GM19328 (cell line): ENCODE data around the gene SEC62.
A peak's percentile ranks its signal among the peaks of the same experiment; 100 is the strongest.

ENCODE experiments used
- ATAC-seq: cut with Tn5 transposase; IDR thresholded peaks from one replicate; pipeline ENCODE4 v1.9.1; 2021; ENCODE audit warnings: mild to moderate bottlenecking, moderate library complexity; ENCODE audit not compliant: unreplicated experiment

Gene SEC62

DNA sequence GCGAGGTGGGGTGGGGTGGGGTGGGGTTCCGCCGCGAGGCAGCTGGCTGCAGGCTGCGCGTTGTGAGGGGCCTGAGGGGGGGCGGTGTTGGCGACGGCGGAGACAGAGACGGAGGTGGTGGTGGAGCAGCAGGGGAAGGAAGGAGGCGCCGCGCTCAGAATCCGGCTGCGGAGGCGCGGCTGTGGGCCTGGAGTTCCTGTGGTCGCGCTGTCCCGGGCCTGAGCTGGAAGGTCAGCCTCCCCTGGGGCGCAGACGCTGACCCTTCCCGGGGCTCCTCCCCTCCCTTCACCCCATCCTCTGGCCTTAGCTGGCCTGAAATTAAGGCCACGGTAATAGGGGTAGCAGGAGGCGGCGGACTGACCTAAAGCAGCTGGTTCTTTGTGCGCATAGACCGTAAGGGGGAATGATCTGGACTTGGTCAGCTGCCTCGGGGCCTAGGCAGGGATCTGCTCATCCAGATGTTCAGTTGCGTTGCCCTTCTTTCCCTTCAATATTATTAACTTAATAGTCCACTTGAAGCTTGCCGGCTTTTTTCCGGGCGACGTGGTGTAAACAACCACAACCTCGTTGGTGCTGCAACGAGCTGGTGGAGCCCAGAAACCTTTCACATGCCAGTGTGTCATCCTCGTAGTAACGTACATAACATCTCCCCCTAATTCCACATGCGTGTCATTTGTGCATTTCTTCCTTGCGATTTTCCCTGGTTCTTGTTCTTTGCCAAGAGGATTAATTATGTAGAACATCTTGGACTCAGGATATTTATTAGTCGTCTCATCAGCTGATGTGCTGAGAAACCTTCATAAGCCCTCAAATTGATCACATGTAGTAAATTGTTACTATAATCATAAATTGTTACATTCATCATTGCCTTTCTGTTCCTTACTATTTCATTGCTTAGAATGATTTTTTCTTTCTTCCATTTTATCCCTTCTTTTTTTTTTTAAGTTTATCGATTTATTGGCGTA lies 626 bp downstream of the SEC62 start:
- peak; percentile 31 for ATAC-seq

DNA sequence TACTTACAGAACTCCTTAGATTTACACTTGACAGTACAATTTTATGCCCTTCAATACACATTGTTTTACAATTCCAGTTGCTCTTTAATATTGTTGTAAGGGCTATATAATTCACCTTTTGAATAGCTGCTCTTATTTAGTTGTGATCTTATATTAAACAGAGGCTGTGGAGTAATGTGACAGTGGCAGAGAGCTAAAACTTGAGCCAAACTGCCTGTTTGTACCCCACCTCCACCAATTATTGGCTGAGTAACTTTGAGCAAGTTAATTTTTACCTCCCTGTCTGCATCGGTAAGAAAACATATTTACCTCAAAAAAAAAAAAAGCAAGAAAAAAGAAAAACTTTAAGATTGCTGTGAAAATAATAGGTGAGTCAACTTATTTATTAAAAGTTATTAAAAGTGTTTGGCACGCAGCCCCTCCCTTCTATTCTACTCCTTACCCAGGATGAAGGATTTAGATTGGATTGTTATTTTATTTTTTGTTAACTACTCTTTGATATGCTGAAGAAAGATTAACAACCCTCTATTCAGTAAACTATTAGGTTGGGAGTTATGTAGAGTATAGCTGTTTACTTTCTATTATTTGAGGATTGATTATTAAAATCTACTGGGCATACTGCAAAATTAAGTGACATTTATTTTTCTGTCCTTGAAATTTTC lies 1.7 kb downstream of the SEC62 start:
- no peak for ATAC-seq

DNA sequence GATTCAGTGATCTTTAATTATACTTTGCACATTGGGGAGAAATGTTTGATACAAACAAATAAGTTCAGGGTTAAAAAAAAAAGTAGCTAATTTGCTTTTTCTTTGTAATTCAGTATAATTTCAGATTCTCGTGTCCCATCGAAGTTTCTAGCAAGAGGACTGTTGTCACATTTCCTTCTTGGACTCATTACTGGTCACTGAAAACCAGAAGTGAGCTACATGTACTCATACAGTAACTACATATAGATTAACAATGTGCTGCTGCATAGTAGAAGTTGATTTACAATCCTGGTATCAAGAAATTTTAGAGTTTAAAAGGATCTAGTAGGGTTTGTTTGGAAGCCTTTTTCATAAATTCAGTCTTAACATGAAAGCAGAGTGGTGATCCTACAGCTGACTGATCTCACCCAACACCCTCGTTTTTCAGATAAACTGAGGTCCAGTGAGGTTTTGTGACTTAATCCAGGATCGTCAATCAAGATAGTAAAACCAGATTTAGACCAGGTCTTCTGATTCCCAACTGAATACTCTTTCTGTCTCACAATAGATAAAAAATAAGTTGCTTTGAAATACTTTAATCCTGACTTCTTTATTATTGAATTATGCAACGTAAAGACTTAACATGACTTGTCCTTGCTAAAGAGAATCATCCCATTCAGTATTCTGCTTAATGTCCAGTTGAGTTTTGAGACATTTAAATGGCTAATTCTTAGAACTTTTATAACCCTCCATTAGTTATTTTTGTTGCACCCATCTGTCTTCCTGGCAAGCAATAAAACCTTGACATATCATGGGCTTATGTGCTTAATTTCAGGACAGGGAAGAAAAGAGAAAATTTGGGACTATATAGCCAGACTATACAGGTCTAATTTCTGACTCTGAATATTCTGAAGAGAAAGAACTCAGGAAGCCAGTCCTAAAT lies 2.8 kb downstream of the SEC62 start:
- ATAC-seq: no peak

DNA sequence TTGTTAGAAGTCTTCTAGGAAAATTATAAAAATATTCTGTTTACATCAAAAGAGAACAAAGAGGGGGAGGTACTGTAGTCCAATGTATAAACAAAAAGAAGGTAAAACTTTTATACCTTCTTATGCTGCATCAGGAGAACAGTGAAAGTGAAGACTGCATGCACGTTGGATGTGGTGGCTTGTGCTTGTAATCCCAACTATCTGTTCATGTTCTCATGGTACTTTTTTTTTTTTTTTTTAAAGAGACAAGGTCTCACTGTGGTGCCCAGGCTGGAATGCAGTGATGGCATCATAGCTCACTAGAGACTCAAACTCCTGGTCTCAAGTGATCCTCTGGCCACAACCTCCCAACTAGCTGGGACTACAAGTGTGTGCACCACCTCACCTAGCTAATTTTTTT lies 4.2 kb downstream of the SEC62 start:
- no peak for ATAC-seq

DNA sequence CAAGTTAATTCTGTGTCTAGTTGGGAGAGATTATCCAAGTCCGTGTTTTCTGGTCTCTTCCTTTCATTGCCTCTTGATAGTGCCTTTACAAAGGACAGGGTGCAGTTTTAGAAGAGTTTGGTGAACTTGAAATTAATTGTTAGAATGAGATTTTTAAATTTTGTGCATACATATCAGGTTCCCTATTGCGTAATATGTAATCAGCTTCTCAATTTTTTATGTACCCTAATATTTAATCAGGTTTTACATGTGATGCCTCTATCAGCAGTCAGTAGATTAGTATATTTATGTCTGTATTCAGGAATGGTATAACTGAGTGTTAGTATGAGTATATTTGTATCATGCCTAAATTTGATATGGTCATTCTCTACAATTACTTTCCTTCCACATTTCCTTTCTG lies 4.9 kb downstream of the SEC62 start:
- no peak for ATAC-seq

DNA sequence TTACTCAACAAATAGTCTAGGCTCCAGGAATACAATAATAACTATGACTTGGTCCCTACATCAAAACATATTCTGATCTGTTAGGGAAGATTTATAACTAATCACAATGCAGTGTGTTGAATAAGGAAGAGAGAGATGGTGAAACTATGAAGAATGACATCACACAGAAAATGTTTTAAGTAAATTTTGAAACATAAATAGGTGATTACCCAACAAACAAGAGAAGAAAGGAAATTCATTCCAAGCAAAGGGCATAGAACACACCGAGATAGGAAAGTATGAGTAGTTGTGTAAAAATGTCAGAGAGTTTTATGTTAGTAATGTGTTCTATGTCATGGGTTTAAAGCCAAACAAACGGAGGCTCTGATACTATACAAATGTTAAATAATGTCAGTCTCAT lies 13.4 kb downstream of the SEC62 start:
- ATAC-seq: no peak

DNA sequence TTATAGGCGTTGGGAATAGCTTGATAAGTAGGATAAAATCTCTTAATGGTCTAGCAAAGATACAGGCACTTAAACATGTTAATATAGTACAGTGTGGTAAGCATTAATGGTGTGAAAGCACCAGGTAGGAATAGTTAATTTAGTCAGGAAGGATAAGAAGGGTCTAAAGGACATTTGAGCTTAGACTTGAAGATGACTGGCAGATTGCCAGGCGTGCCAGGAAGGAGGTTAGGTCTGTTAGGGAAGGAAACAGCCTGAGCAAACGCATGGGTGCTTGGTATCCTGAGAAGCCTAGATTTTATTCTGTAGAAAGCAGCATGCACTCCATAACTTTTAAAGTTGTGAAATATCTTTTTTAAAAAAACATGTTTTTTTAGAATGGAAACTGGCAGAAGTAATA lies 17.7 kb downstream of the SEC62 start:
- ATAC-seq: no peak

DNA sequence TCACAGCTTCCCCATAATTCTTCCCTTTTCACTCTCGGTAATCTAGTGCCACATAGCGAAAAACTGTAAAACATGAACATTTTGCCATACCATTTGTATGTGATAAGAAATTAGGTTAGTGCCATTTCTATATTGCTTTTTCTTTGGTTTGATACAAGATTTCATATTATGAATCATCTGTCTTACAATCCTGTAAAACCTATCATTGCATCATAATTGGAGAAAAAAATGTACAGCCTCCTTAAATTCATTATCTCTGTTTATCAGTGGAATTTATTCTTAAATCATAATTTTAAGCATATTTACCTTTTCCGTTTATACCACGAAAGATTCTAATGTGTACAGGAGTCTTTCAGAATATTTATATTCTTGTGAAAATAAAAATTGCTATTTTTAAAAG lies 23.8 kb downstream of the SEC62 start:
- ATAC-seq: no peak

DNA sequence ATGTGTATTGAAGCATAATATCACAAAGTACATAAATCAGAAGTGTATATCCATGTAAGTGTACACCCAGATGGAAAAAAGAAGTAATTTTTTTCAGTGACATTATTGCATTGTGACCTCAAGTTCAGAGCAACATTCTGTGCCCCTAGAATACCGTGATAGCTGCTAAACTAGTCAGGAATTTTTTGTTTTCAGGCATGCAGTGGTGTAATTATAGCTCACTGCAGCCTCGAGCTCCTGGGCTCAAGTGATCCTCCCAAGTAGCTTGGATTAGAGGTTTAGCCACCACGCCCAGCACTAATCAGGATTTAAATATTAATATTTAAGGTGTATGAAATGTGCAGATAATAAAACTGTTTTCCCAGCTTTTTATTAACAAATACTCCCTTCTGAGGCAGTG lies 25.5 kb downstream of the SEC62 start:
- no peak for ATAC-seq

DNA sequence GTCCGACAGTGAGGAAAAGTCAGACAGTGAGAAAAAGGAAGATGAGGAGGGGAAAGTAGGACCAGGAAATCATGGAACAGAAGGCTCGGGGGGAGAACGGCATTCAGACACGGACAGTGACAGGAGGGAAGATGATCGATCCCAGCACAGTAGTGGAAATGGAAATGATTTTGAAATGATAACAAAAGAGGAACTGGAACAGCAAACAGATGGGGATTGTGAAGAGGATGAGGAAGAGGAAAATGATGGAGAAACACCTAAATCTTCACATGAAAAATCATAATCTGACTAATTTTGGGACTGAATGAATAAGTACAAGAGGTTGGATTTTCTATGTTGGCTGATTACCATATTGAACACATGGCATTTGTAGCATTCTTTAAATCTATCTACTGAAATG lies 26.2 kb downstream of the SEC62 start:
- ATAC-seq: no peak

DNA sequence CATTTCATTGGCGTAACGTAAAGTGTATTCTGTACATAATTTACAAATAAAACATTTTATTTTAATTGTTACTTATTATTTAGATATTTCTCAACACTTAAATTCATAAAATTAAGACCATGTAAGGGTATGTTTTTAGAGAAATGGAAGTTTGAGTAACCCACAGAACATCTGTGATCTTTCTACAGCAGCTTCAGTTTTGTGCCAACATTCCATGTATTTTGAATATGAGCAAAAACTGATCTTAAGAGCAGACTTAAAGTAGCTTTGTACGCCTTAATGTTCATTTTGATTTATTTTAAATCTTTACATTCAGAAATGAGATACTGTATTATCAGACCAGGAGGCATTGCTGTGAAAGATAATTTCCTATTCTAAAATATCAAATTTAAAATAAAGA lies 27.2 kb downstream of the SEC62 start:
- no peak for ATAC-seq

DNA sequence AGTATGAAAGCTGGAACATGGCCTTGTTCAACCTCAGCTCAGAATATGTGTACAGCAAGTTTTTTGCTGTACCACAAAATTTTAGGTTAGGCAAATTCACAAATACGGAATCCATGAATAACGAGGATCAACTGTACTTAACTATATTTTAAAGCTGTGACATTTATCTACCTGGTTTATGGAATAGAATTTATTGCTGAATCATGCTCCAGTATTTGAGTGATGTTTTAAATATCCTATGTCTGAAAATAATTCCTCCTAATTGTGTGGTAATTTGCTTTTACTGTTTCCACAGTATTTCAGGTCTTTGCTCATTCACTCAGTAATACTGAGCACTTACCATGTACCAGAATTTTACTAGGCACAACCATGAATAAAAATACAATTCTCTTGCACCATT lies 29.5 kb downstream of the SEC62 start:
- no peak for ATAC-seq

DNA sequence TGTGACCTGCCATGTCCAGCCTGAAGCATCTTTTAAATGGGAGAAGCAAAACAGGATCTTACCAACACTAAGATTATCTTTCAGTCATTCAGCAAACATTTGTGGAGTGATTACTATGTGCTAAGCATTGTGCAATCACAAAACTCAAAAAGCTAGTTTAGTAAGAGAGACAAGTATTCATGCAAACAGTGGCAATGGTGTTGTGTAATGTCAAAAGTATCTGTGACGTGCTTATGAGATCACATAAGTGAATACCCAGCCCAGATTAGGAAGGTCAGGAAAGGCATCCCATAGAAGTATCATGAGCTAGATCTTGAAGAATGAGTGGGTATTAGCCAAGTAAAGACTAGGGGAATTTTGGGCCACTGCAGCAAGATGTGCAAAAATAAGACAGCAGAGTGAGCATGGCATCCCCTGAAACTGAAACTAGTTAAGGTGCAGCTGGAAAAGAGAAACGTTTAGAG lies 32.1 kb downstream of the SEC62 start:
- no peak for ATAC-seq

DNA sequence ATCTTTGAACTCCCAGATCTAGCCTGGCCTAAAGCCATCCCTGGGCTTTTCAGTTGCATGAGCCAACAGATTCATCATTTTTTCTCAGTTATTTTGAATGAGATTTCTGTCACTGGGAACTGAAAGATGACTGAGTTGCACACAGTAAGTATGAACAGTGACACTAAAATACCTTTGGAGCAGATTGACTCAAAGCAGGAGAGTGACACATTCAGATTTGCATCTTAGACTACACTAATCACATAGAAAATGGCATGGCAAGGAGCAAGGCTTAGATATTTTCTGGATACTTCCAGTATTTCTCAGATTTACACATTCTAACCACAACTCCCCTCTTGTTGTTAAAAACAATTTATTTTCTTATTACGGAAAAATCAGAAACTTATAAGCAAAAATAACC lies 32.8 kb downstream of the SEC62 start:
- peak; percentile 79 for ATAC-seq

DNA sequence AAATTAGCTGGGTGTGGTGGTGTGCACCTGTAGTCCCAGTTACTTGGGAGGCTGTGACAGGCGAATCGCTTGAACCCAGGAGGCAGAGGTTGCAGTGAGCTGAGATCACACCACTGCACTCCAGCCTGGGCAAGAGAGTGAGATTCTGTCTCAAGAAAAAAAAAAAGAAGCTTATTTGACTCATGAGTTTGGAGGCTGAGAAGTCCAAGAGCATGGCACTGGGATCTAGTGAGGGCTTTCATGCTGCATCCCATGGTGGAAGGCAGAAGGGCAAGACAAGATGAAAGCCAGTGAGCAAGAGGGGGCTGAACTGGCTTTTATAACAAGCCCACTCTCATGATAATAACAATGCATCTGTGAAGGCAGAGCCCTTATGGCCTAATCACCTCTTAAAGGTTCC lies 33.4 kb downstream of the SEC62 start:
- no peak for ATAC-seq

DNA sequence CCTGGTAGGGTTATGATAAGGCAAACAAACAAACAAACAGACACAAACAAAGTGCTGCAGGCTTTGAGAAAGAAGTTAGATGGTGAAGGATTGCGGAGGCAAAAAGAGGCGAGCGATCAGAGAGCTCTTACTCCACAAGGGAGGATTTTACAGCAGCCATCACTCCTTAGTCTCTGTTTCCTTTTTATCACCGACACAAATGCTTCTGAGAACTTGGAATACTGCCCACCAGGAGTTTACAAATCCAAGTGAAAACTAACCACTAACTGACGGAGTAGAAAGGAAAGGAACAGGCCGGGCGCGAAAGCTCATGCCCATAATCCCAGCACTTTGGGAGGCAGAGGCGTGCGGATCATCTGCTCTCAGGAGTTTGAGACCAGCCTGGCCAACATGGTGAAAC lies 35.6 kb downstream of the SEC62 start:
- ATAC-seq: no peak

DNA sequence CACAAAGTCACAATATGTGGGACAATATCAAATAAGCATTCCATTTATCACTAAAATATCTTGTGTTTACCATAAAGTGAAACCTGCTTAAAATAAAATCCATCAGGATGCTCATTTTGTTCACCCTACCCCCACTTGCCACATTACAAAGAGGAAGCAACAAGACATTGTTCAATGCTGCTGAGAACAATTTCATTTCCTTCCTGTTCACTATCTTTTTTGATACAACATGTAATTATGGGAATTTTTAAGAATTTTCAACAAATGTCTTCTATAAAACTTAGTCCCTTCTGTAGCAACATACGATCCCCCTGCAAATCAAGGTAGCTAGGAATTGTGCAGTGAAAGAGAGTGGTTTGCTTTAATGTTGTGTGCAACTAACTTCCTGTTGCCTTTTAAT lies 36.3 kb downstream of the SEC62 start:
- no peak for ATAC-seq

DNA sequence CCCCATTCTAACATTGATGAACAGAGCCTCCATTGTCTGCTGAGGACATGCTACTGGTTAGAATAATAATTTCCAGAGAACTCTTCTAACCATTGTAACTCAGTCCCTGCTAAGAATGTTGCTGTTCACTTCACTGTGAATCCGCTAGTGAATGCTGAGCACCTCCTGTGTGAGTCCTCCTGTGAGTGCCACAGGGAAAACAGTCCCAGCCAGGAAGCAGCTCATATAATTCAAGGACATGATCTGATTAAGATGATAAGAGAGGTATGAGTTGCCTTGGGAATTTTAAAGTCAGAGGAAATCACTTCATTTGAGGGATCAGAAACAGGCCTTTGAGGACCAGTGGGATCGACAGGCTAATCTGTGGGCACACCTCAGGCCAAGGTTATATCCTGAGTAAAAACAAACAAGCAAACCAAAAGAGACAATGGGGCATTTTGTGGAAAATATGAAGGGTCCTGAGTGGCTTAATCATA lies 37.3 kb downstream of the SEC62 start:
- no peak for ATAC-seq

DNA sequence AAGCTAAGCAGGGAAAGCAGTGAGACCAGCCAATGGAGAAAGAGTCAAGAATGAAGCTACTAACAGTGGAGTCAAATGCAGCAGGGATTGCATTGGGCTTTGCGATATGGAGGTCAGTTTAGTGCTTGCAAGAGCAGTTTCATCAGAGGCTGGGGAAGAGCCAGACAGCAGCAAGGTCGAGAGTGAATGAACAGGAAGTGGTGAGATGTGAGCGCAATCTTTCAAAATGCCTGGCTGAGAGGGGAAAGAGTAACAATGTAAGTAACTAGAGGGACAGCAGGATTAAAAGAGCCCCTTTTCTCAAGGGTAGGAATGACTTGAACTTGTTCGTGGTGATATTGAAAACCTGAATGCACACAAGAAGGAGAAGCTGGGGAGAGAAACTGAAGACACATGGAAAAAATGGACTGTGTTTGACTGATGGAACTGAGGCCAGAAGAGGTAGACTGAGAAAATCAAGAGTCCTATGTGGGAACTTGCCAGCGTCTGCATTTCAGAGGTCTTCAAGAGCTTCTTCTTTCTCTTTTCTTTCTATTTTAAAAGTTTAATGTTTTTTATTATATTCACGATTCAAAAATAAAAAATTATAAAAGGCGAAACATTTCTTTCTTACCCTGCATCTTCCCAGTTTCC lies 40.5 kb downstream of the SEC62 start:
- peak; percentile 84 for ATAC-seq

DNA sequence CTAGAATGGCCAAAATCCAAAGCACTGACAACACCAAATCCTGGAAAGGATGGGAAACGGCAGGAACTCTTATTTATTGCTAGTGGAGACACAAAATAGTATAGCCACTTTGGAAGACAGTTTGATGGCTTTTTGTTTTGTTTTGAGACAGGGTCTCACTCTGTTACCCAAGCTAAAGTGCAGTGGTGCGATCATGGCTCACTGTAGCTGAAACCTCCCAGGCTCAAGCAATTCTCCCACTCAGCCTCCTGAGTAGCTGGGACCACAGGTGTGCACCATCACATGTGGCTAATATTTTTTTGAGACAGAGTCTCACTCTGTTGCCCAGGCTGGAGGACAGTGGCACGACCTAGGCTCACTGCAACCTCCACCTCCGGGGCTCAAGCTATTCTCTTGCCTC lies 43.9 kb downstream of the SEC62 start:
- ATAC-seq: no peak
